COR-L47 (cell line): ENCODE results near the gene HOXA4.

ENCODE experiments used
- DNase-seq: peaks from one replicate; lab custom pipeline; 2025; lab: John Stamatoyannopoulos, UW

Gene HOXA4

GRCh38 chr7:27169658-27170425 lies 39.3 kb upstream of the HOXA4 start:
- peak; percentile 85 for DNase-seq

DNA sequence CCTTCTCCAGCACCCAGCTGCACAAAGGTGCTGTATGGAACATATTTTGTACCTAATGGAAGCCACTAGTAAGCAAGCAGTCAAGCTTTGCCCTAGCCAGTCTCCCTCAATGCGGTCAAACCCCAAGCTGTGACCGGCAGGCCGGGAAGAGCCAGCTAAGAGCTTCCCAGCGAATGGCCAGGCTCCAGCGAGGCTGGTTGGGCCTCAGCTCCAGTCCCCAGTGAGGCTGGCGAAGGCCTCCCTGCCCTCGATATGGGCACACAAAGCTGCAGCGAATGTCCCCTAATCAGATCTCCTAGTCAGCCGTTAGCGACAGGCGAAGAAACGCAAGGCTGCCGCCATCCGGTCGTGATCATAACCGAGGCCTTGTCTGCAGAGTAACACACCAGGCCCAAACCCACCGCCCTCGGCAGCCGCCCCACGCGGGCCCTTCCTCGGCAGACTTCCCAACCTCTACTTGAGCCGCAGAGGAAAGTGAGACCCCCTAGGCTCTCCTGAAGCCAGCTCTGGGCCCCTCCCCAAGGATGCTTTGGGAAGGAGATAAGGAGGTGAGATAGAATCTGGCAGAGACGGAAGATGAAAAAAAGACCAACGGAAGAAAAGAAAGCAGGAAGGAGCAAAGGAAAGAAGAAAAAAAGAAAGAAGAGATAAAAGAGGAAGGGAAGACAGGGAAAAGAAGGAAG lies 37.8 kb upstream of the HOXA4 start:
- peak; percentile 85 for DNase-seq

DNA sequence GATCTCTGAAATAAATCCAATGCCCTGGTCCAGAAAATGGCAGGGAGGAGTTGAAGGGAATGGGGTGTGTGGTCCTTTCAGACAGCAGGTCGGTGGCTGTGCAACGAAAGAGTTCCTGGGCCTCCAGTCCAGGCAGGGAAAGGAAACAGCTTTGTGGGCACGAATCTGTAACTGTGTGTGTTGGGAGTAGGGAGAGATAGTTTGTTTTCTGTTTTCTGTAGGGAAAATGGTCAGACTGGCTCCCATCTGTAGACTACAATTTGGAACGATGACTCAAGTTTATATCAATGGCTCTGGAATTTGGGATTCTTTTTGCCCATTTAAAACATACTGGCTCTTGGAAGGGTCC lies 37.3 kb upstream of the HOXA4 start:
- DNase-seq, result no peak

- DNase-seq, result peak; percentile 22
These were observed 36.3 kb upstream of the HOXA4 start for GRCh38 chr7:27166531-27167505.

- DNase-seq, result no peak
These were observed 35.5 kb upstream of the HOXA4 start for GRCh38 chr7:27165996-27166530.

GRCh38 chr7:27165089-27165995 lies 34.8 kb upstream of the HOXA4 start, which contains the start of gene HOXA9:
Gene HOXA9, minus strand, starts transcription at chr7:27165537. Its CDS starts 80 bp downstream, at chr7:27165457.
- DNase-seq, result no peak

GRCh38 chr7:27164367-27165088 lies 34.0 kb upstream of the HOXA4 start:
- DNase-seq, result no peak

DNA sequence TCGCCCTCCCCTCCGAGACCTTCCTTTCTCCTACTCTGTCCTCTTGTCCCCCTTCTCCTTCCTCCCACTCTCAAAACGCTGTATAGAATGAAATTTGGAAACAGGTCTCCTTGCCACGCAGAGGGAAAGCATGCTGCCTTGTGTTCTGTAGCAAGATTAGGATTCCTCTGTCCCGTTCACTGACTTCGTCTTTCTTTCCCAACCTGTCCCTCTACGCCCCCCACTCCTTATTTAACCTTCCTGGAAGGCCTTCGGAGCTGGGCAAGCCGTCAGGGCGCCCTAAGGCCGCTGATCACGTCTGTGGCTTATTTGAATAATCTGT lies 33.4 kb upstream of the HOXA4 start:
- no peak for DNase-seq

DNA sequence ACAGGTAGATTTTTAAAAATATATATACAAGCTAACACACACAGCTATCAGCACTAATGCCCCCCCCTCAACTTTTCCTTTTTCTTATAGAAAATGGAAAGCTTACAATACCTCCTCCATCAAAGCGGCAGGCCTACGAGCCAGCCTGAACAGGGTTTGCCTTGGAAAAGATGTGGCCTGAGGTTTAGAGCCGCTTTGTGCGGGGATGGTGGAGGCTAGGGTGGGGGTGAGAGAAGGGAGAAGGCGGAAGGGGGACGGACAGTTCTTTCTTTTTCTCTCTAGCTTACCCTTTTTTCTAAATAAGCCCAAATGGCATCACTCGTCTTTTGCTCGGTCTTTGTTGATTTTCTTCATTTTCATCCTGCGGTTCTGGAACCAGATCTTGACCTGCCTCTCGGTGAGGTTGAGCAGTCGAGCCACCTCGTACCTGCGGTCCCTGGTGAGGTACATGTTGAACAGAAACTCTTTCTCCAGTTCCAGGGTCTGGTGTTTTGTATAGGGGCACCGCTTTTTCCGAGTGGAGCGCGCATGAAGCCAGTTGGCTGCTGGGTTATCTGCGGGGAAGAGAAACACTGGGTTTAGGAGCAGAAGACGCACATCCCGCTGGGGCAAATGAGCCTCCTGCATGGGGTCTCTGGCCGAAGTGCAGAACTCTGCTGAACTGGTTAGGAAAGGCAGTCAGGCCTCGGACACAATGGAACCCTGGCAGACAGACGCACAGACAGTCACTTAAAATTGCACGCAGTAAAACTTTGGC lies 32.9 kb upstream of the HOXA4 start:
- no peak for DNase-seq

DNA sequence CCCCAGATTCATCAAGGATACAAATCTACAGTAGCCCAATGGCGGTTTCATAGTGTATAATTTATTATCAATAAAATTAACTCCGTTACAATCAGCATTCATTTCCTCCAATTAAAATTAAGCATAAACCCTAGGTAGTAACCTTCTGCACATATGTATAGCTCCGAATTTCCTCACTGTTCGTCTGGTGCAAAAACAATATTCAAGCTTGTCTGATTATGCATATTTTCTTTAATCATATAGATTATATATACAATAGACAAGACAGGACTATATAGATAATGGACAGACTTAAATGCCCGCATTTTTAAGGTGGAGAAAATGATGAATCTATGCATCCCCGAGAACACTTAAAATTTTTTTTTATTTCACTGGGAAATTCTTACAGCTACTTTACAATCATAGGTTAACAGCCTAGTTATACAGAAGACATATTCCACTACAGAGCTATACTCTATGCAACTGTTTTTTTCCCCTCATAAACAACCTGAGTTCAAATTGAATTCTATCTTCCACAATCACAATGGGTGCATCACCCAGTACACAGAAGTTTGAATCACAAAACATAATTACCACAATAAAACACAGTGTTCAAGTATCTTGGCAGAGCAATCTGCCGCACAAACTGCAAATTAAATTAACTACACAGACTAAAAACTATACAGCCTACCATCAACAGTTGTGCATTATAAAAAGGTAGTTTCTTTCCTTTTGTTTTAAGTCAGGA lies 32.2 kb upstream of the HOXA4 start:
- DNase-seq, result no peak

DNA sequence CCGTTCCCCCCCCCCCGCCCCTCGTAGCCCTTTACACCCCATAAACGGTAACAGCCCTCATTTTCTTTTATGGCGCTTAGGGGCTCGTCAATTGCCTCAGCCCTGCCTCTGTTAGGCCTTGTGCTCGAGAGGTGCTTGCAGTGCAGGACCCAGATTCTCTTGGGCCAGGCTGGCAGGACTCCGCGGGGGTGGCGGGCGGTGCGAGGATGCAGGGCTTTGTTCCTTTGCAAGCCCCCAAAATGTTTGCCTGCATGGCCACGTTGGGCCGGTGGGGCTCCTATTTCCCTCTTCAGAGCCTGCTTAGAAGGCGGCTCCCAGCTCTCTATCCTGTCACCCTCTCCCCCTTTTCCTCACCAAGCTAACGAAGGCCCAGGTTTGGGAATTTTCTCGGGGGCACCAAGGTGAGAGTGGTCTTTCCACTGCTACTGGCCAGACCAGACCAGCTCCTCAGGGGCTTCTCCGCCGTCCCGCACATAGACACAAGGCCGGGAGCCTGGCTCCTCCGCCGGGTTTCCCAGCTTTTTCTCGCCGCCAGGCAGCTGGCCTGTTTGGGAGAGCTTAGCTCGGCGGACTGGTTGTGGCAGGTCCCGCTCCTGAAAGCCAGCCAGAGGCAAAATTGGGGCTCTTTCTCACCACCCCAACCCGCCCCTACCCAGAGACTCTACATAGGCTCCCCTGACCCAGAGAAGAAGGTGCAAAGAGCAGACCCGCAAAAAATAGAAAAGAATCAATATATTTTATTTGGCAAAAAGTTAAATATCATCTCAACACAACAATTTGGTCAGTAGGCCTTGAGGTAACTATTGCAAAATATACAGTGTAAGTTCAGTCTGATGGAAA lies 31.4 kb upstream of the HOXA4 start:
- DNase-seq, result no peak

DNA sequence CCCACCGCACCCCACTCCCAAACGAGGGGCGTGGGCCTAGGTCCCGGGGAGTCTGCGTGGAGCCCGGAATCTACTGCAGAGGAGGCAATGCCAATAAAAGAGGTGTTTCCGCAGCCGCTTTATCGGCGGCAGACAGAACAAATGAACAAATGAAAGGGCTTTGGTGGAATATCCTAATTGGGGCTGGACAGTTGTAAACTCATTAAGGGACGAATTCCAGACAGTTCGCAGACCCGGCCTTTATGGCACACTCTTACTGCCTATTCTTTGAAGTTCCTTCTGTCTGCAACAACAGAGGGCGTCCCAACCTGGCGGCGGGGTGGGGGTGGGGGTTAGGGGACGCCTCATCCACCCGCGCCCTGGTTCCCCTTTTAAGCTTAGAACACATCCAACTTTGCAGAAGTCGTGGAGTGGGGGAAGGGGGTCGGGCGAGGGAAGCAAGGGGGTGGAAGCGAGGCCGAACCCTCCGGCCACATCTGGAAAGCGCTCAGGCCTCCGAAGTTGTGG lies 30.7 kb upstream of the HOXA4 start:
- no peak for DNase-seq

DNA sequence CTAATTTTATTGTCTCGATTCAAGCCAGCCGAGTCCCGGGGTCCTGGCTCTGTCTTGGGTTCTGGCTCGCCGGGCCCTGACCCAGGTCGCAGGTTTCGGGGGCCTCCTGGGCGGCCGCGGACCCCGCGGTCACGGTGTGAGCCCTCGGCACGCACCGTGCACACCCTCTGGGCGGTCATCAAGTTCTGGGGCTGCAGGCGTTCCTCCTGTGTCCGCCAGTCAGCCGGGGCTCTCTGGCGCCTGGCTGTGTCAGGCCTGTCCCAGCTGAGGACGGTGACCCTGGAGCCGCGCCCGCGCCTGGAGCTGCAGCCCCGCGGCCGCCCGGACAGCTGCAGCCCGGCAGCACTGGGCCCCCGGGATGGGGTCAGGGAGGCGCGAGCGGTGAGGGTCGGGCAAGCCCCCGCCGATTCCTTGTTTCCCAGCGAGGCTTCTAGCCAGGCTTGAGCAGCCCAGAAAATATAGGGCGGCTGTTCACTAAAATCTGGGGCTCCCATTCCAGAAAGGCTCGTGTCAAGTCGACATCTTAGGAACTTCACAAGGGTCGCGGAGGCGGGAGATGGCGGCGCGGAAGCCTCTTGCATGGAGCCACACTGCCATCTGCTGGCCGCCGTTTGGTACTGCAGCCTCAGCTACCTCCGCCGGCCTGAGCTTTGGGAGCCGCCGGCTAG lies 30.1 kb upstream of the HOXA4 start:
- peak; percentile 88 for DNase-seq

- DNase-seq, result no peak
These were observed 29.6 kb upstream of the HOXA4 start for GRCh38 chr7:27160145-27160545.

DNA sequence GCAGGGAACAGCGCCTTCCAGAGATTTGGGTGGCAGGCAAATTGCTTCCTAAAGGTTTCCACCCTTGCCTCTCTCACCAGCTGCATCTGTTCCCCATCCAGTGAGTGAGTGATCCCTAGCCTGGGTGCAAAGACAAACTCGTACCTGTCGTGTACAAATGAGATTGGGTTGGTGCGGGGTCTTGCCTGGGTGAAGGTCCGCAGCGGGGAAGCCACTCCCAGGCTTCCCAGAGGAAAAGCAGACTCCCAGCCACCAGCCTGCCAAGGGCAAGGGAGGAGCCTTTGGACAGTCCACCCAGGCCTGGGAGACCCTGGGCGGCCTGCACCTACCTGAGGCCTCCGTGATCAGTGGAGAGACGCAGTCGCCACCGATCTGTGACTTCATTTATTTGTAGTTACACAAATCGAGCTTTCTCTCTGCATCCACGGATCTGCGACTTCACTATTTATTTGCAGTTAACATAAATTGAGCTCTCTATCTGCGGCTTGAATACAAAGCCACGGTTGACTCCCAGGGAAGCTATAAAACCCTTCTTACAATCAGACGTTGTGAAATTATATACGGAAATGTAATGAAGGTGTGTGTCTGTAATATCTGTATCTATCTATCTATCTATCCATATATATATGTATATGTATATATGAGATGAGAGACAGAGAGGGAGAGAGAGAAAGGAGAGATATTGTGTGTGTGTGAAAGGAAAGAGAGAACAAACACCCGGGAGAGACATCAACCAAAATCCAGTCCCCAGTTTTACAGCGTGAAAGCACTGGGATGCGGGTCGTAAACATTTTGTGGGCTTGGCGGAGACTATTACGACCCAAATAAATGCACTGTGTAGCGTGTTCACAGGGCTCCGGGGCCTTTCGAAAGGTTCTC lies 28.9 kb upstream of the HOXA4 start:
- no peak for DNase-seq
